ENCODE measurements around the gene CEP135.
"Not testable (repeated sequence)": the region's sequence is repeated elsewhere in the genome, so short reads cannot be mapped to it uniquely, and the experiment has no call there.

The CEP135 gene, protein sequence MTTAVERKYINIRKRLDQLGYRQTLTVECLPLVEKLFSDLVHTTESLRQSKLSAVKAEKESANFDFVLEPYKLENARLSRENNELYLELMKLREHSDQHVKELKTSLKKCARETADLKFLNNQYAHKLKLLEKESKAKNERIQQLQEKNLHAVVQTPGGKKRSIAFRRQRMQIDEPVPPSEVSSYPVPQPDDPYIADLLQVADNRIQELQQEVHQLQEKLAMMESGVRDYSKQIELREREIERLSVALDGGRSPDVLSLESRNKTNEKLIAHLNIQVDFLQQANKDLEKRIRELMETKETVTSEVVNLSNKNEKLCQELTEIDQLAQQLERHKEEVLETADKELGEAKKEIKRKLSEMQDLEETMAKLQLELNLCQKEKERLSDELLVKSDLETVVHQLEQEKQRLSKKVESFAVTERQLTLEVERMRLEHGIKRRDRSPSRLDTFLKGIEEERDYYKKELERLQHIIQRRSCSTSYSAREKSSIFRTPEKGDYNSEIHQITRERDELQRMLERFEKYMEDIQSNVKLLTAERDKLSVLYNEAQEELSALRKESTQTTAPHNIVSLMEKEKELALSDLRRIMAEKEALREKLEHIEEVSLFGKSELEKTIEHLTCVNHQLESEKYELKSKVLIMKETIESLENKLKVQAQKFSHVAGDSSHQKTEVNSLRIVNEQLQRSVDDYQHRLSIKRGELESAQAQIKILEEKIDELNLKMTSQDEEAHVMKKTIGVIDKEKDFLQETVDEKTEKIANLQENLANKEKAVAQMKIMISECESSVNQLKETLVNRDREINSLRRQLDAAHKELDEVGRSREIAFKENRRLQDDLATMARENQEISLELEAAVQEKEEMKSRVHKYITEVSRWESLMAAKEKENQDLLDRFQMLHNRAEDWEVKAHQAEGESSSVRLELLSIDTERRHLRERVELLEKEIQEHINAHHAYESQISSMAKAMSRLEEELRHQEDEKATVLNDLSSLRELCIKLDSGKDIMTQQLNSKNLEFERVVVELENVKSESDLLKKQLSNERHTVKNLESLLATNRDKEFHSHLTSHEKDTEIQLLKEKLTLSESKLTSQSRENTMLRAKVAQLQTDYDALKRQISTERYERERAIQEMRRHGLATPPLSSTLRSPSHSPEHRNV

DNA sequence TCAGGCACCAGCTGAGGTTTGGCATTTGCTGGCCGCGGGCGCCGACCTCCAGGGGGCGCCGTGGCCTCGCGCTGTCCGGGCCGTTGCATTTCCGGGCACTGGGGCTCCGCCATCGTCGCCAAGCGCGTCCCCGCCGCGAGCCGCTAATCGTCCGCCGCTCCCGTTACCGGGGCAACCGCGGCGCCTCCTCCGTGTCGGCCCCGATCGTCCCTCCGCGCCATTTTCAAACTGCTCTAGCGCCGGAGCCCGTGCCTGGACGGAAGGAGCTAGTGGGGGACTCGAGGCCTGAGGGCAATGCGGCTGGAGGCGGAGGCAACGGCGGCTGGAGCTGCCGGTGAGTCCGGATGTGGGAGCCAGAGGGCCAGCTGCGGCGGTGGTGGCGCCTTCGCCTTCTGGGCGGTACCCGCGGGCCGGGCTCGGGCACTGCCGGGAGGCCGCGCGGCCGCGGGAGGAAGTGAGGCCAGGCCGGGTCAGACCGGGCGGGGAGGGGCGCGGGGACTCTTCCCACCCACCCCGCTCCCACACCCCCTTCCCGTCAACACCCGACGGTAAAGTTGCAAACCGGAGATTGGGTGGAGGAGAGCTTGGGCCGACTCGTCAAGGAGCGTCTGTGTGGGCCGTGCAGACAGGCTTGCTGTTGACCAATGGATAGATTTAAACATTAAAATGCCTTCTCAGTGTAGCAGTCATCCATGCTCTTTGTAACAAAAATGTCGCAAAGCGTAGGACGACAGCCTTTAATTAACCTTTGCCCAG is at the start of gene CEP135:
CEP135 (plus strand) TSS at position 220 of the 756 bp plus-strand sequence. CDS start 3,186 bp downstream, outside the sequence.
- peak; percentile 52 for DNase-seq

DNA sequence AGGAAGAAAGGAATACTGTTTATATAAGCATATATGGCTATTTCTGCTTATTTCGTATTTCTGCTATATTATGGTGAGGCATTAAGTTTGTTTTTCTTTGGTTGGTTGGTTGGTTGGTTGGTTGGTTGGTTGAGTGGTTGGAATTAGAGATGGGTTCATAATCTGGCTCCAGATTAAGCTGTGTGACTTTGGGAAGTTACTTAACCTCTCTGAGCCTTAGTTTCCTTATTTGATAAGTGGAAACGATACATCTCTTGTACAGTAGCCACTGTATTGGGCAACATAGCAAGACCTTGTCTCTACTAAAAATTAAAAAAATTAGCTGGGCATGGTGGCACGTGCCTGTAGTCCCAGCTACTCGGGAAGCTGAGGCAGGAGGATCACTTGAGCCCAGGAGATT is 46.1 kb upstream of the CEP135 start:
- DNase-seq = no peak

DNA sequence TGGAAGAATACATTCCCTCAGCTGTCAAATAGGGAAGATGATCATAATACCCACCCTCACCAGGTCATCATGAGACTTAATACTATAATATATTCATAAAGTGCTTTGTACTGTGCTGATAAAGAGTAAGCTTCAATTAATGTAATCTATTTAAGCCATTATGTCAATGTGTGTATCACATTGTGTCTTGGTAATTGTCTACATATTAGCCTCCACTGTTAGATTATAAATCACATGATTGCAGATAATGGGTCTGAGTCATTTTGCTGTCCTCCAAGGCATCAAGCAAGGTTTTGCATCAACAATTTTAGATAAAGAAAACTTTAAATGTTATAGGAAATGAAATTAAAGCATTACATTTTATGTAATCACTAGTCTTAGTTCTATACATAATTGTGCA is 45.2 kb upstream of the CEP135 start:
- DNase-seq = no peak

DNA sequence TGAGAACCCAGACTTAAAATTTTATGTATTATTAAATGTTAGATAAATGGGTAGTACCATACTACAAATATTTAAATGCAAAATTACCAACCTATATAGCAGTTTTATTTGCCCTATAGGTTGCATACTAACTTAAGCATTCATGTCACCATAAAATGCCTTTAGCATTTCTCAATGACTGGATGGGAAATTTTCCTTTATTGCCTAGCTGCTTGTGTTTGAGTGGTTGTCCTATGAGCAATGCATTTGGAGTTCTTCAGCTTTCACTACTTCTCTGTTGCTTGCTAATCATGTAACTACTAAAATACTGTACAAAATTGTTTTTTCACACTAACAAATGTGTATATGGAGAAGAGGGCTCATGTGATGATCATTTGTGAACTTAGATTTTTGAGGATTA is 44.2 kb upstream of the CEP135 start:
- DNase-seq = no peak

DNA sequence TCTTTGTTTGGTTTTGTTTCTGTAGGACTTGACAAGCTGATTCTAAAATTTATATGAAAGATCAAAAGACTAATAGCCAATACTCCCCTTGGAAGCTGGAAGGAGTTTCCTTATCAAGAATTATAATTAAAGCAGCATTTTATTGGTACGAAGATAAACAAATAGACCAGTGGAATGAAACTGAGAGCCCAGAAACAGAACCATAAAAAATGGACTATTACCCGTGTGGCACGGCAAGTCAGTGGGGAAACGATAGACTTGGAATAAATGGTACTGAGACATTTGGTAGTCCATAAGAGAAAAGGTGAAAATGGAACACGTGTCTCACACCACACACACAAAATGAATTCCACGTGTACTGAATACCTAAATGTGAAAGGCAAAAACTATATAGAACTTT is 42.4 kb upstream of the CEP135 start:
- no peak for DNase-seq

DNA sequence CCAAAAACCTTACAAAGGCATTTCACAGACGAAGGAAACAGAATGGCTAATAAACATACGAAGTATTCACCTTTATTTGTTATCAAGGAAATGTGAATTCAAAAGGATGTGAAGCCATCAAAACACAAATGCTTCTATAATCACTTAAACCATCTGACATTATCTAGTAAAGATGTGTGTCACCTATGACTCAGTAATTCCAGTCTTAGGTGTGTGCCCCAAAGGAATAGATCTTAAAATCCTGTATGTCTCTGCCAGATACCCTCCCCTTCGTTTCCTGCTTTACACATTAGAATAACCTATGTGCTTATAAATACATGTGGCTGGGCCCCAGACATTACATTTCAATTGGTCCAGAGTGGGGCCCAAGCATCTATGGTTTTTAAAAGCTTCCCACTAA is 41.8 kb upstream of the CEP135 start:
- DNase-seq = no peak

DNA sequence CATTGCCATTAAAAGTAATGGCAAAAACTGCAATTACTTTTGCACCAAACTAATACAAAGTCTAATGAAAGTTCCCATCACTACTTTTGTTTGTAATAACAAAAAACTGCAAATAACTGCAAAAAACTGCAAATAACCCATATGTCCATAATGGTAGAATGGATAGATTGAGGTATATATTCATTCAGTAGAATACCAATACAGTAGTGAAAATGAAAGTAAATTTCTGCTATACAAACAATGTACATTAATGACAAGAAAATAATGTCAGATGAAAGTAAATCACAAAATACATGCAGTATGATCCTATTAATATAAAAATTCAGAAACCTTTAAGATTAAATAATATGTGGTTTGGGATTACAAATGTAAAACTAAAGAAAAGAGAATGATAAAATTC is 41.3 kb upstream of the CEP135 start:
- no peak for DNase-seq

DNA sequence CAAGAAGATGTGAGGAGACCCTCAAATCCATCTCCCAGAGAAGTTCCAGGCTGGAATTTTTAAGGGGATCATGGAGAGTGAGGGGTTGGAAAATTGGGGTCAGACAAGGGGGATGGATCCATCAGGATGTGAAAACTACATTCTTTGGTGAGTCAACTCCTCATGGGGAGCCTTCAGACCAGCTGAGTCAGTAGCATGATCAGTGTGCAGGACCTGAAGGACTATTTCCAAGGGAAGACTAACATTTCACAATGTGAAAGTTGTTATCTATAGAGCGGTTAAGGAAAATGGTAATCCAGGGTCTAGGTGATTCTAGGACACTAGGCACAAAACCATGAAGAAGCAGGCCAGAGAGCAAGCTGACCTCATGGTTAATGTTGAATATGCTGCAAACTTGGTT is 38.6 kb upstream of the CEP135 start:
- no peak for DNase-seq

DNA sequence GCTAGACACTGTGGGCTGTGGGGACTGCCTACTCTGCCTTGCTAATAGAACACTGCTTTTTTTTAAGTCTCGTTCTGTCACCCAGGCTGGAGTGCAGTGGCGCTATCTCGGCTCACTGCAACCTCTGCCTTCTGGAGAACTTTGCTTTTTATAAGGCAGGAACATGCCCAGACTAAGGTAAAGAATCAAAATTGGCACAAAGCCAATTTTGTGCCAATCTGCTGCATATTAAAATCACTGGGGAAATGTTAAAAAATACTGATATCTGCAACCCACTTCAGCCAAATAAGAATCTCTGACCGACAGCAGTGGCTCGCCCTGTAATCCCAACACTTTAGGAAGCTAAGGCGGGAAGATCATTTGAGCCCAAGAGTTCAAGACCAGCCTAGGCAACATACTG is 36.5 kb upstream of the CEP135 start:
- DNase-seq = no peak

DNA sequence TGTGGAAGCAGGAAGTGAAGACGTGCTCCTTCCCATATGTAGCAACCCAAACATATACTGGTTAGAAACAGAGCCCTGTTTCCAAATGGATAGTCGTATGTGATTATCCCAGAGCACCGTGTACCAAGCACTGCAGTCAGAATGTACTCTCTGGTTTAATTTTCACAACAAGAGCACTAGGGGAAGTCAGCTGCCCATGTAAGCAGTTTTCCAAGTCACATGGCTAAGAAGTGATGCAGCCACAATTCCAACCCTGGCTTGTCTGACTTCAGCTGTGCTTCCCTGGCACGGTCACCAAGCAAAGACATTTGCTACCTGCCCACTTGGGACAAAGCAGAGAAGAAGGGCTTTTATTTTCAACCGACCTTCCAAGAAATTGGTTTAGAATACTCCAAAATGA is 28.2 kb upstream of the CEP135 start:
- DNase-seq = no peak

DNA sequence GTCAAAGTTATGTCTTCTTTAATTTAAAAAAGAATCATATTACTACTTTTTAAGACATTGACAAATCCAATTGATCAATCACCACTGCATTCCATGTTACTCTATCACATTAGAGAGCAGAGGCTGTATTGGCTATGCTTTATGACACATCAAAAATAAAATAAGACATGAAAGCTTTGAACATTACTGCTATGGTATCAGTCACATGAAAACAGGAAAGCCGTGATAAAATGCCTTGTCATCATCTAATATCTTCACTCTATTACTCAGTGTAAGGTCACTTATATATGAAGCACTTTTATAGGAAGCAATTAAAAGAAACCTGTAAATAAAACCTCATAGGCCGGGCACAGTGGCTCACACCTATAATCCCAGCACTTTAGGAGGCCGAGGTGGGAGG is 27.7 kb upstream of the CEP135 start:
- DNase-seq = no peak

DNA sequence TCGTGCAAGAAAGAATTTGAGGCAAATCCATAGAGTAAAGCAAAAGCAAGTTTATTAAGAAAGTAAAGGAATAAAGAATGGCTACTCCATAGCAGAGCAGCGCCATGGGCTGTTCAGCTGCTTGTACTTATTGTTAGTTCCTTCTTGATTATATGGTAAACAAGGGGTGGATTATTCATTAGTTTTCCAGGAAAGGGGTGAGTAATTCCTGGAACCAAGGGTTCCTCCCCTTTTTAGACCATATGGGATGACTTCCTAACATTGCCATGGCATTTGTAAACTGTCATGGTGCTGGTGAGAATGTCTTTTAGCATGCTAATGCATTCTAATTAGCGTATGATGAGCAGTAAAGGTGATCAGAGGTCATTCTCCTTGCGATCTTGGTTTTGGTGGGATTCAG is 23.5 kb upstream of the CEP135 start:
- DNase-seq = no peak

DNA sequence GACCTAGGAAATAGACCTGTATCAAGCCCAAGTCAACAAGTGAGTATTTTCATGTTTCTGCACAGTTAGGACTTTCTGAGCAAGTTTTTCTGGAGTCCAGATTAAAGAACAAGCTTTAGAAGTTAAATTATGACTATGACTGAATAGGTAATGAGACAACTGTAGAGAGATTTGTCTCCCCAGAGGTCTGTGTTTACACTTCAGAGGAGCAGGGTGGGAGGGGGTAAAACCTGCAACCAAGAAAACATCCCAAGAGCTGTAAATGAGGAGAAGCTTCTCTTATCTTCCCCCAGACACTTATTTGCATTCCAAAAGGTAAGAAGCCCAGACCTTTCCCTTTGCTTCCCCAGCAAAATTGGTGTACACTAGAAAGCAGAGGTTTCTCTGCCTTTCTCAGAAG is 22.1 kb upstream of the CEP135 start:
- DNase-seq = no peak

DNA sequence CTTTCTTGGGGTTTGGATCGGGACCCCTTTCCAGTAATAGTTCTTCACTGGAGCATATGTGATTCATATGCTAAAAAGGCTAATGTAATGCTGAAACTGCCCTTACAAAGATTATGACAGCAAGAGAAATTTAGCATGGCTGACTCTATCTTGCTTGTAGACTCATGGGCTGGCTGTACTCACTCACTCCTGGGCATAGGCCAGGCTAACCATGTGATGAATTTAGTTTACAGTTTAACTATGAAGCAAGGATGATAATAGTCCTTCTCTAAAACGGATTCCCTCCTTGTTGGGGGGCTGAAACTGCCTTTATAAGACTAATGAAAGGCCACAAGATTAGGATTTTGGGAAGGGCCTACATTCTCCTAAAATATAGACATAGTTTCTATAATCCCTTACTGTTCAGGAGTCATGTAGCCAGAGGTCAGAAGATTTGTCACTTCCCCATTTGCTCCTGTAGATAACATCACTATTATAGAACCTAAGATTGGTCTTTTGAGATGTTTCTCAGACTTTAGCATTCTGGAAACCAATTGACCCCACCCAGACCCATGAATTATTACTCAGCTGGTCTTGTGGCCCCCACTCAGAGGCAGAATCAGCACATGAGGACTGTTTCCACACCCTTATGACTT is 20.8 kb upstream of the CEP135 start:
- DNase-seq = no peak

DNA sequence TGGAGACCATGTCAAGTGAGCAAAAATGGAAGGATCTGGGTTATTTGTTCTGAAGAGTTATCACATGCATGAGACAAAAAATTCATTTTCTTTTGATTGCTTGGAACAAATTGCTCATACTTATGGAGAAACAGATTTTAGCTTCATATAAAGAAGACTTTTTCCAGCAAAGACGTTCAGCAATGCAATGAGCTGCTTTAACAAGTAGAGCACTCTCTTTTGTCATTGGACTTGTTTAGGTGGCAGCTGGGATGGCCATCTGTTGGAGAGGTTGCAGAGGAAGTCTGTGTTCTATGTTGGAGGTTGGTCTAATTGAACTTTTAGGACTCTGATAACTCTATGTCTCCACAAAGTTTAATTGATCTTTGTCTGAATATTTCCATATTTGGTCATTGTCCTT is 19.9 kb upstream of the CEP135 start:
- DNase-seq = peak; percentile 18

DNA sequence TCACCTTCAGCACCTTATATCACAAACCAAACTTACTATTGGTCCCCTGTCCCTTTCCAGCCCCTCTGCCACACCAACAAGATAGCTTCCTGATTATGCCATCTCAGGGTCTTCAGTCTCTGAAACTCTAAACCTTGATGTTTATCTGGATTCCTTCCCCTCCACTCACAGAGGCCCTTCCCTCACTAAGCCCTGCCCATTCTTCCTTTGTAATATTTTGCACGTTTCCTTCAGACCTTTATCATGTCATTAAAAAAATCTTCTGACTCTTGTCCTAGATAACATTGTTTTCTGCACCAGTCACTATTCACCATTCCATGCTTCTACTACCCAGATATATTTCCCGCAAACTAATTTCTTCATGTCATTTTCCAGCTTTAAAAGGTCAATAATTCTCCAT is 17.7 kb upstream of the CEP135 start:
- DNase-seq = no peak

DNA sequence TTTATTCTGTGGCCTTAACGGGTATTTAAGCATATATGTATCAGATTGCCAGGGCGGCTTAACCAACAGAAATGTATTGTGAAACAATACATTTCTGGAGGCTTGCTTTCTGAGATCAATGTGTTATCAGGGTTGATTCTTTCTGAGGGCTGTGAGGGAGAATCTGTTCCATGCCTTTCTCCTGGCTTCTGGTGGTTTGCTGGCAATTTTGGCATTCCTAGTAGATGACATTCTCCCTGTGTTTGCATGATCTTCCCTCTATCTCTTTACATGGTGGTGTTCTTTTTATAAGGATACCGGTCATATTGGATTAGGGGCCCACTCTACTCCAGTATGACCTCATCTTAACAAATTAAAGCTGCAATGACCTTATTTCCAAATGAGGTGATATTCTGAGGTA is 16.9 kb upstream of the CEP135 start:
- DNase-seq = no peak

DNA sequence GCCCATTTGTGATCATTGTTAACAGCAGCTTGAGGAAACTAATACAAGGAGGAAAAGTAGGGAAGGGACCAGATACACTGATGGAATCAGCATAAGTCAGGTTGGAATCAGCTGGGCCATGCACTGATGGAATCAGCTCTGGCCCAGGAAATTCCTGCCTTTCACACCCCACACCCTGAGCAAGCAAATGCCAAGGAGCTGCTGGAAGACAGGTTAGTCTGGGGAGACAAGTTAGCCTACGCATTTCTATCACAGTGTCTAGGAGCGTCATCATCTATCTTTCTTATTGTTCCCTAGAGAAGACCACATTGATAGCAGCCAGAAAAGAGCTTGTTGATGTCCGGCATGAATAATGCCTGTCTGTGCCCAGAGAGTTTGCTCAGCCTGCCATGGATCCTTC is 16.2 kb upstream of the CEP135 start:
- no peak for DNase-seq

DNA sequence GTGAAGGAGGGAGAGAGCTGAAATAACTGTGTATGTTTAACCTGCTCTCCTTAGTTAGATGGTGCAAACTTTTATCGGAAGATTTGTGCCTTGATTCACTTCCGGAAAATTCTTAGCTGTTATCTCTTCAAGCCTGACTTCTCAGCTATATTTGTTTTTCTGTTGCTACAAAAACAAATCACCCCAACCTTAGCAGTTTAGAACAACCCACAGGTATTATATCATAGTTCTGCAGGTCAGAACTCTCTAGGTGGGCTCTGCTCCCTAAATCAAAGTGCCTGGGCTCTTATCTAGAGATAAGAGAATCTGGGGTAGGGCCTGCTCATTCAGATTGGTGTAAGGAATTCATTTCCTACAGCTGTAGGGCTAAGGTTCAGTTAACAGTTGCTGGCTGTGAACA is 15.1 kb upstream of the CEP135 start:
- DNase-seq = no peak

DNA sequence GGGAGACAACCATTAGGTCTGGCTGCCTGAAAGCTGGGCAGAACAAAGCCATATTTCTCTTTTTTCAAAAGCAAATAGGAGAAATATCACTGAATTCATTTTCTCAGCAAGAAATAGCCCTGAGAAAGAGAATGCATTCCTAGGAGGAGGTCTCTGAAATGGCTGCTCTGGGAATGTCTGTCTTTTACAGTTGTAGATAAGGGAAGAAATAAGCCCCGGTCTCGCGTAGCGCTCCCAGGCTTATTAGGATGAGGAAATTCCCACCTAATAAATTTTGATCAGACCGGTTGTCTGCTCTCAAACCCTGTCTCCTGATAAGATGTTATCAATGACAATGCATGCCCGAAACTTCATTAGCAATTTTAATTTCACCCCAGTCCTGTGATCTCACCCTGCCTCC is 12.8 kb upstream of the CEP135 start:
- not testable (repeated sequence) for DNase-seq

DNA sequence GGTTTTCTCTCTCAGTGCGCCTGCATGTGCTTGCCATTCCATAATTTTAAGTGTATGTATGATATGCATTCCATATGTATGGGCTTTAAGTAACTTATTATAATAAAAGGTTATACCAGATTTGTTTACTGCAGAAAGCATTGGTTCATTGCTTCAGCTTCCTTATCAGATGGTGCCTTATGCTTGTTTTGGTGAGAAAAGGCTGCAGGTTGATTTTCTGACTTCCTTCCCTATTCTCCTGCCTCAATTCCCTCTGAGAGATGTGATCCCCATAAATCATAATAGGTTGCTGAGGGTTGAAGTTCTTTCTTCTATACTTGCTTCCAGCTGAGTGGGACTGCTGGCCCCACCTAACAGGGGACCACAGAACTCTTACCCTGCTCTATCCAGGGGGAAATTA is 10.3 kb upstream of the CEP135 start:
- DNase-seq = no peak

DNA sequence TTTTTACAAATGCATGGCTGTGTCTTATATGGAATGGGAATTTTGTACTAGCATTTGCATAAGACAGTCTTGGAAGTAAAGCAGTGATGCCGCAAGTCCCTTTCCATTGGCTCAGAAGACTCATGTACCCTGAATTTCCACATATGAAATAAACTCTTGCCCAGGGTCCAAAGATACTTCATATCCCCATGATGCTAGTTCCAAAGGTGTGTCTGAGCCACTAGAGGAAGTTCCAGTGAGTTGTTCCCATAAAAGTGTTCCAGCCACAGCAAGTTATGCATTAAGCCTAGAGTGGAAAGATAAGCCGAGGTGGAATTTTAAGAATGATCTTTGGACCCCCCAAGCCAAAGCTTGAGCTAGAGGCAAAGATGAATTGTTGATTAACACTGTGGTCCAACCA is 9.3 kb upstream of the CEP135 start:
- no peak for DNase-seq

Measured in DMS 273 treated with DMSO at 0.1 percent for 48 hours (cell line).